OCI-LY3 (cell line): Measurements from ENCODE around the gene ETFRF1.

ENCODE experiments used
- H2AFZ ChIP-seq: fragments of 200-600, 300-600 bp; shearing (Covaris generic); 2 replicates; pipeline ENCODE4 v1.6.0; 2014; ENCODE audit warnings: antibody characterized with exemption, low read depth, low read length
- H3K27ac ChIP-seq: fragments of 200-600, 300-600 bp; sonication (generic); 2 replicates; pipeline ENCODE4 v1.5.1; 2014; ENCODE audit warnings: mild to moderate bottlenecking, low read length, moderate library complexity, mixed read lengths
- H3K27me3 ChIP-seq: fragments of 200-600, 300-600 bp; sonication (generic); 2 replicates; pipeline ENCODE4 v1.6.1; 2014; ENCODE audit warnings: low read depth, low read length, mixed read lengths
- H3K36me3 ChIP-seq: fragments of 200-600, 300-600 bp; sonication (generic); replicated peaks from 2 replicates; pipeline ENCODE3; 2014; ENCODE audit warnings: low read depth, low read length, mixed read lengths
- H3K4me1 ChIP-seq: fragments of 300-600, 200-600 bp; sonication (generic); 2 replicates; pipeline ENCODE4 v1.6.1; 2014; ENCODE audit warnings: low read length, mixed read lengths
- H3K4me2 ChIP-seq: fragments of 200-600, 300-600 bp; sonication (generic); 2 replicates; pipeline ENCODE4 v1.6.1; 2014; ENCODE audit warnings: low read length, mixed read lengths
- H3K4me3 ChIP-seq: fragments of 300-600, 200-600 bp; sonication (generic); 2 replicates; pipeline ENCODE4 v1.5.1; 2014; ENCODE audit warnings: antibody characterized with exemption, mild to moderate bottlenecking, low read length, moderate library complexity
- H3K79me2 ChIP-seq: fragments of 300-600, 200-600 bp; shearing (Covaris generic); 2 replicates; pipeline ENCODE4 v1.6.1; 2014; ENCODE audit warnings: mild to moderate bottlenecking, low read length, mixed read lengths
- H3K9ac ChIP-seq: fragments of 300-600, 200-600 bp; shearing (Covaris generic); 2 replicates; pipeline ENCODE4 v1.6.0; 2014; ENCODE audit warnings: mild to moderate bottlenecking, low read length, moderate library complexity
- H3K9me3 ChIP-seq: fragments of 200-600, 300-600 bp; shearing (Covaris generic); 2 replicates; pipeline ENCODE4 v1.6.1; 2014; ENCODE audit warnings: low read length, mixed read lengths; ENCODE audit not compliant: insufficient read depth
- H4K20me1 ChIP-seq: fragments of 200-600, 300-600 bp; sonication (generic); 2 replicates; pipeline ENCODE4 v1.6.1; 2016; ENCODE audit warnings: low read length, mixed read lengths; ENCODE audit not compliant: insufficient read depth
- CTCF ChIP-seq: fragments of 200-600, 300-600 bp; sonication (generic); IDR thresholded peaks from 2 replicates; pipeline ENCODE4 v1.5.1; 2014; ENCODE audit warnings: antibody characterized with exemption, low read length, low read depth
- EZH2phosphoT487 ChIP-seq: fragments of 200-600 bp; shearing (Covaris generic); IDR thresholded peaks from 2 replicates; pipeline ENCODE4 v1.6.1; 2018; ENCODE audit warnings: antibody characterized with exemption, mixed run types, low read depth

Gene ETFRF1

GRCh38 chr12:25155022-25155576, 39.9 kb upstream of the ETFRF1 start:
- Histone ChIP-seq H3K4me1 (peaks cover 46% of the 10 kb centered on the region), H4K20me1 (no peaks in the 10 kb centered on the region), H3K27me3 (no peaks in the 10 kb centered on the region), H3K9ac (peak overlapping the region; percentile 51), H3K36me3 (peaks cover 5% of the 10 kb centered on the region), H2AFZ (peak overlapping the region; percentile 62), H3K9me3 (no peaks in the 10 kb centered on the region; the same call in 1 of the 2 replicates), H3K79me2 (no peaks in the 10 kb centered on the region), H3K4me2 (peak overlapping the region; percentile 60), H3K4me3 (peak overlapping the region; percentile 41), H3K27ac (peak overlapping the region; percentile 88)
- TF ChIP-seq CTCF = peak; percentile 78
- TF ChIP-seq EZH2phosphoT487 = no peak

GRCh38 chr12:25156061-25156460, 39.0 kb upstream of the ETFRF1 start:
- Histone ChIP-seq H3K36me3 (peaks cover 5% of the 10 kb centered on the region), H3K4me3 (no peak overlapping the region), H3K79me2 (no peaks in the 10 kb centered on the region), H2AFZ (no peak overlapping the region), H3K4me1 (peaks cover 46% of the 10 kb centered on the region), H3K9me3 (no peaks in the 10 kb centered on the region; the same call in 1 of the 2 replicates), H3K27me3 (no peaks in the 10 kb centered on the region), H3K27ac (peak overlapping the region; percentile 88), H3K9ac (no peak overlapping the region), H3K4me2 (no peak overlapping the region), H4K20me1 (no peaks in the 10 kb centered on the region)
- no peak for TF ChIP-seq EZH2phosphoT487
- TF ChIP-seq CTCF = no peak

GRCh38 chr12:25162866-25163265, 32.2 kb upstream of the ETFRF1 start:
- Histone ChIP-seq H3K27ac (no peak overlapping the region), H3K4me1 (peaks cover 11% of the 10 kb centered on the region), H3K79me2 (no peaks in the 10 kb centered on the region), H3K9me3 (no peaks in the 10 kb centered on the region; the same call in 1 of the 2 replicates), H3K9ac (no peak overlapping the region), H2AFZ (no peak overlapping the region), H3K36me3 (peaks cover 5% of the 10 kb centered on the region), H3K27me3 (no peaks in the 10 kb centered on the region), H3K4me3 (no peak overlapping the region), H3K4me2 (no peak overlapping the region), H4K20me1 (no peaks in the 10 kb centered on the region)
- TF ChIP-seq EZH2phosphoT487 (no peak), CTCF (no peak)

GRCh38 chr12:25182765-25183164, 12.3 kb upstream of the ETFRF1 start:
- H4K20me1 ChIP-seq = no peaks in the 10 kb centered on the region
- H3K4me1 ChIP-seq = peaks cover 14% of the 10 kb centered on the region
- no peak overlapping the region for H3K4me2 ChIP-seq

More at GRCh38 chr12:25182765-25183164, 12.3 kb upstream of the ETFRF1 start:
- no peaks in the 10 kb centered on the region for H3K27me3 ChIP-seq
- H3K4me3 ChIP-seq = no peak overlapping the region
- no peaks in the 10 kb centered on the region for H3K36me3 ChIP-seq
- no peaks in the 10 kb centered on the region for H3K9me3 ChIP-seq
- TF ChIP-seq EZH2phosphoT487 (no peak), CTCF (no peak)
- H3K9ac ChIP-seq = no peak overlapping the region
- H3K79me2 ChIP-seq = no peaks in the 10 kb centered on the region
- no peak overlapping the region for H3K27ac ChIP-seq
- H2AFZ ChIP-seq = no peak overlapping the region
